AG04450 (cell line): ENCODE data around the gene CMTM5. TPM values are rescaled to one million over a fixed set of nuclear protein-coding genes. Genes with fewer than 3 reads are reported as not detected.

Source experiments
- CTCF ChIA-PET: fragments of 300-600, 350-600 bp; formaldehyde crosslinking; extraction: SDS; loops from one replicate; lab custom pipeline; 2022; ENCODE audit warnings: antibody characterized with exemption, inconsistent platforms; lab: Charles Lee
- POLR2A ChIA-PET: fragments of 350-600 bp; formaldehyde crosslinking; extraction: SDS; loops from one replicate; lab custom pipeline; 2021; ENCODE audit warnings: antibody characterized with exemption, inconsistent platforms; lab: Yijun Ruan, JAX
- DNase-seq: peaks from one replicate; pipeline ENCODE4 v3.0.0-alpha.2; 2011; ENCODE audit warnings: low read depth, low spot score
- H3K27ac ChIP-seq: one replicate; pipeline ENCODE4 v1.5.1; 2012; ENCODE audit warnings: low read depth, low read length, control low read depth
- H3K27me3 ChIP-seq: one replicate; pipeline ENCODE4 v1.6.0; 2012; ENCODE audit warnings: low read length; ENCODE audit not compliant: control insufficient read depth, insufficient read depth
- H3K4me3 ChIP-seq: 2 replicates; pipeline ENCODE4 v1.5.1; 2011; ENCODE audit warnings: mild to moderate bottlenecking, low read depth, low read length, control low read depth
- H3K9me3 ChIP-seq: 2 replicates; pipeline ENCODE4 v1.5.1; 2012; ENCODE audit warnings: low read length; ENCODE audit not compliant: control insufficient read depth, insufficient read depth
- CTCF ChIP-seq: IDR thresholded peaks from 2 replicates; pipeline ENCODE4 v1.5.1; 2011; ENCODE audit warnings: low read depth, low read length, control low read depth, inconsistent platforms
- polyA plus RNA-seq: library from polyadenylated mRNA; depleted of rRNA; stranded (reverse); fragments of >200 nt; gene quantifications from 2 replicates; pipeline ENCODE4 v1.2.3, GENCODE V29; 2011

Gene CMTM5
- polyA plus RNA-seq, 1 experiment, result 0.37 TPM

GRCh38 chr14:23365036-23365731, 11.7 kb upstream of the CMTM5 start, which contains the start of gene EFS:
TSS of gene EFS (minus strand) at chr14:23365172. CDS start at chr14:23365025, 147 bp downstream.
- H3K9me3 ChIP-seq, result no peaks in the 10 kb centered on the region; the same call in 1 of the 2 replicates
- ChIA-PET POLR2A (interaction anchor here (1.1 to 1.6 kb wide), 2 partner anchors 12 to 13 kb away, joined by 3 to 10 read pairs; partner anchors contain the start of gene SLC22A17), CTCF (interaction anchor here (6.1 kb wide), 1 partner anchor 14 kb away, joined by 48 read pairs; no protein-coding TSS in a partner anchor)
- DNase-seq, result no peak
- peak within 1 kb of the TSS; percentile 70 for H3K27ac ChIP-seq
- H3K4me3 ChIP-seq, result peak within 1 kb of the TSS; percentile 69
- H3K27me3 ChIP-seq, result peaks cover 4% of the 10 kb centered on the region
- no peak for TF ChIP-seq CTCF

- DNase-seq, result no peak
- ChIA-PET CTCF (interaction anchor here (6.1 kb wide), 1 partner anchor 13 kb away, joined by 48 read pairs; no protein-coding TSS in a partner anchor), POLR2A (interaction anchor here (0.8 to 1.6 kb wide), 3 partner anchors 13 to 43 kb away, joined by 3 to 10 read pairs (median 3); partner anchors contain the start of gene SLC22A17)
- Histone ChIP-seq H3K27ac (peak overlapping the region; percentile 70), H3K27me3 (peaks cover 10% of the 10 kb centered on the region), H3K9me3 (no peaks in the 10 kb centered on the region; the same call in 1 of the 2 replicates), H3K4me3 (peak overlapping the region; percentile 69)
- TF ChIP-seq CTCF, result no peak
Observed at GRCh38 chr14:23365732-23366425, 11.0 kb upstream of the CMTM5 start.

- Histone ChIP-seq H3K27me3 (peaks cover 16% of the 10 kb centered on the region), H3K4me3 (peak overlapping the region; percentile 69), H3K27ac (peak overlapping the region; percentile 68), H3K9me3 (no peaks in the 10 kb centered on the region; the same call in 1 of the 2 replicates)
- CTCF ChIA-PET, result interaction anchor here (0.6 to 6.1 kb wide), 2 partner anchors 13 to 15 kb away, joined by 3 to 48 read pairs; no protein-coding TSS in a partner anchor
- TF ChIP-seq CTCF, result no peak
- DNase-seq, result peak; percentile 24
- POLR2A ChIA-PET, result interaction anchor here (0.8 to 1.6 kb wide), 3 partner anchors 14 to 44 kb away, joined by 3 to 10 read pairs (median 3); partner anchors contain the start of gene SLC22A17
Observed at GRCh38 chr14:23366426-23366921, 10.4 kb upstream of the CMTM5 start.

GRCh38 chr14:23370221-23370620, 6.6 kb upstream of the CMTM5 start:
- DNase-seq, result no peak
- Histone ChIP-seq H3K4me3 (no peak overlapping the region), H3K9me3 (no peaks in the 10 kb centered on the region), H3K27ac (no peak overlapping the region), H3K27me3 (peaks cover 25% of the 10 kb centered on the region)
- POLR2A ChIA-PET, result interaction anchor here (0.5 kb wide), 1 partner anchor 218 kb away, joined by 3 read pairs; no protein-coding TSS in a partner anchor
- CTCF ChIA-PET, result interaction anchor here (0.7 to 6.1 kb wide), 2 partner anchors 9 to 249 kb away, joined by 4 to 48 read pairs; no protein-coding TSS in a partner anchor
- TF ChIP-seq CTCF, result no peak
